GM19324 (cell line): Measurements from ENCODE around the gene NHERF2.

ENCODE experiments used
- ATAC-seq: cut with Tn5 transposase; IDR thresholded peaks from one replicate; pipeline ENCODE4 v1.9.1; 2021; ENCODE audit warnings: mild to moderate bottlenecking, moderate library complexity; ENCODE audit not compliant: unreplicated experiment, low FRiP score

NHERF2 gene

GRCh38 chr16:2026461-2027023 lies at the start of gene NHERF2:
TSS of gene NHERF2 (plus strand) at chr16:2026902. CDS start at chr16:2027006, 104 bp downstream.
- ATAC-seq, result no peak

- ATAC-seq, result no peak
These were observed 49.5 kb upstream of the NHERF2 start for GRCh38 chr16:1976951-1977874.

GRCh38 chr16:1977875-1978268 lies 48.8 kb upstream of the NHERF2 start:
- ATAC-seq, result no peak

- ATAC-seq, result no peak
These were observed 48.1 kb upstream of the NHERF2 start for GRCh38 chr16:1978476-1979120.

GRCh38 chr16:1979271-1980029 lies 47.3 kb upstream of the NHERF2 start:
- ATAC-seq, result no peak

- no peak for ATAC-seq
These were observed 46.5 kb upstream of the NHERF2 start for GRCh38 chr16:1980030-1980769.

- ATAC-seq, result no peak
These were observed 46.0 kb upstream of the NHERF2 start for GRCh38 chr16:1980770-1981087.

- ATAC-seq, result no peak
These were observed 45.3 kb upstream of the NHERF2 start, which contains the start of gene NOXO1 for GRCh38 chr16:1981398-1981836. TSS of gene NOXO1 (minus strand) at chr16:1981469. CDS start at chr16:1981179, 290 bp downstream.

- ATAC-seq, result no peak
These were observed 44.7 kb upstream of the NHERF2 start for GRCh38 chr16:1982013-1982433.

GRCh38 chr16:1982991-1983543 lies 43.6 kb upstream of the NHERF2 start:
- ATAC-seq, result no peak

GRCh38 chr16:1983544-1984346 lies 43.0 kb upstream of the NHERF2 start, which contains the start of gene GFER:
TSS of gene GFER (plus strand) at chr16:1984193. CDS start at chr16:1984219, 26 bp downstream.
- ATAC-seq, result peak; percentile 86

GRCh38 chr16:1984347-1985225 lies 42.1 kb upstream of the NHERF2 start:
- peak; percentile 11 for ATAC-seq

- no peak for ATAC-seq
These were observed 41.1 kb upstream of the NHERF2 start for GRCh38 chr16:1985466-1986150.

- ATAC-seq, result no peak
These were observed 39.5 kb upstream of the NHERF2 start for GRCh38 chr16:1987198-1987597.

- ATAC-seq, result no peak
These were observed 37.2 kb upstream of the NHERF2 start, which contains the start of gene SYNGR3 for GRCh38 chr16:1989209-1990100. TSS of gene SYNGR3 (plus strand) at chr16:1989970. CDS start at chr16:1990103, 133 bp downstream.

GRCh38 chr16:1990101-1990350 lies 36.7 kb upstream of the NHERF2 start:
- no peak for ATAC-seq
